Memory B cell (primary cell): ENCODE data around the gene OLIG3.
A peak's percentile ranks its signal among the peaks of the same experiment; 100 is the strongest.

Experiments used
- ATAC-seq: fragments of 150-1000 bp; cut with Tn5 transposase; 2 replicates; pipeline ENCODE4 v1.10.0; 2021; ENCODE audit warnings: low read depth, mild to moderate bottlenecking, moderate library complexity
- DNase-seq, 2 donors: peaks; one replicate each; pipeline ENCODE4 v3.0.0; 2022; ENCODE audit warnings: low spot score in 2 of 2
- H3K27ac Mint-ChIP-seq: one replicate; pipeline ENCODE4 v1.8.0; 2022; ENCODE audit warnings: mild to moderate bottlenecking, moderate library complexity, mixed read lengths
- H3K27me3 Mint-ChIP-seq: one replicate; pipeline ENCODE4 v1.8.0; 2022; ENCODE audit warnings: mixed read lengths
- H3K36me3 Mint-ChIP-seq: one replicate; pipeline ENCODE4 v1.8.0; 2022; ENCODE audit warnings: mild to moderate bottlenecking, mixed read lengths
- H3K4me1 Mint-ChIP-seq: one replicate; pipeline ENCODE4 v1.8.0; 2022; ENCODE audit warnings: mixed read lengths
- H3K4me3 Mint-ChIP-seq: one replicate; pipeline ENCODE4 v1.8.0; 2022; ENCODE audit warnings: mild to moderate bottlenecking, moderate library complexity, mixed read lengths
- H3K9me3 Mint-ChIP-seq: one replicate; pipeline ENCODE4 v1.8.0; 2022; ENCODE audit warnings: mixed read lengths

OLIG3 gene

GRCh38 chr6:137512757-137513605 is 18.8 kb upstream of the OLIG3 start:
- no peaks in the 10 kb centered on the region for H3K36me3 Mint-ChIP-seq
- H3K27me3 Mint-ChIP-seq: peaks cover 26% of the 10 kb centered on the region
- DNase-seq (no peak), ATAC-seq (no peak)
- H3K4me3 Mint-ChIP-seq: no peak overlapping the region
- H3K4me1 Mint-ChIP-seq: no peaks in the 10 kb centered on the region
- H3K27ac Mint-ChIP-seq: no peak overlapping the region
- peaks cover 2% of the 10 kb centered on the region for H3K9me3 Mint-ChIP-seq

- Mint-ChIP-seq H3K4me3 (no peak overlapping the region), H3K27ac (no peak overlapping the region), H3K9me3 (peaks cover 4% of the 10 kb centered on the region), H3K36me3 (peaks cover 2% of the 10 kb centered on the region), H3K4me1 (no peaks in the 10 kb centered on the region), H3K27me3 (peaks cover 24% of the 10 kb centered on the region)
- ATAC-seq: no peak
- no peak for DNase-seq
These were observed 16.7 kb upstream of the OLIG3 start for GRCh38 chr6:137510923-137511322.

GRCh38 chr6:137498481-137499190 is 4.4 kb upstream of the OLIG3 start:
- ATAC-seq: no peak
- H3K4me3 Mint-ChIP-seq: no peak overlapping the region

GRCh38 chr6:137497721-137498463 is 3.7 kb upstream of the OLIG3 start:
- H3K27me3 Mint-ChIP-seq: peaks cover 21% of the 10 kb centered on the region
- ATAC-seq (peak; percentile 39), DNase-seq (peak in 1 of 2 donors; percentile 42)
- peak overlapping the region; percentile 63 for H3K4me3 Mint-ChIP-seq
- H3K27ac Mint-ChIP-seq: no peak overlapping the region
- peaks cover 3% of the 10 kb centered on the region for H3K9me3 Mint-ChIP-seq
- H3K4me1 Mint-ChIP-seq: peaks cover 8% of the 10 kb centered on the region
- H3K36me3 Mint-ChIP-seq: peaks cover 2% of the 10 kb centered on the region

More at GRCh38 chr6:137498481-137499190, 4.4 kb upstream of the OLIG3 start:
- H3K27me3 Mint-ChIP-seq: peaks cover 22% of the 10 kb centered on the region
- peaks cover 3% of the 10 kb centered on the region for H3K9me3 Mint-ChIP-seq
- H3K4me1 Mint-ChIP-seq: peaks cover 8% of the 10 kb centered on the region
- H3K36me3 Mint-ChIP-seq: peaks cover 2% of the 10 kb centered on the region
- no peak for DNase-seq
- H3K27ac Mint-ChIP-seq: no peak overlapping the region

- H3K9me3 Mint-ChIP-seq: peaks cover 4% of the 10 kb centered on the region
- peaks cover 27% of the 10 kb centered on the region for H3K27me3 Mint-ChIP-seq
- ATAC-seq: peak; percentile 24
- no peak for DNase-seq
- peaks cover 2% of the 10 kb centered on the region for H3K36me3 Mint-ChIP-seq
- H3K4me1 Mint-ChIP-seq: peaks cover 8% of the 10 kb centered on the region
- no peak overlapping the region for H3K27ac Mint-ChIP-seq
- H3K4me3 Mint-ChIP-seq: peak overlapping the region; percentile 63
These were observed 2.9 kb upstream of the OLIG3 start for GRCh38 chr6:137496909-137497720.

GRCh38 chr6:137496368-137496767 is 2.2 kb upstream of the OLIG3 start:
- Mint-ChIP-seq H3K4me3 (peak overlapping the region; percentile 29), H3K27me3 (peaks cover 30% of the 10 kb centered on the region), H3K9me3 (peaks cover 4% of the 10 kb centered on the region), H3K4me1 (peaks cover 8% of the 10 kb centered on the region), H3K27ac (no peak overlapping the region), H3K36me3 (peaks cover 2% of the 10 kb centered on the region)
- DNase-seq (no peak), ATAC-seq (peak; percentile 24)

GRCh38 chr6:137495703-137496336 is 1.6 kb upstream of the OLIG3 start:
- H3K4me3 Mint-ChIP-seq: no peak overlapping the region
- peaks cover 4% of the 10 kb centered on the region for H3K9me3 Mint-ChIP-seq
- ATAC-seq: no peak

GRCh38 chr6:137494988-137495702 is 951 bp upstream of the OLIG3 start:
- peaks cover 35% of the 10 kb centered on the region for H3K27me3 Mint-ChIP-seq
- DNase-seq: no peak

More at GRCh38 chr6:137495703-137496336, 1.6 kb upstream of the OLIG3 start:
- H3K4me1 Mint-ChIP-seq: peaks cover 8% of the 10 kb centered on the region
- no peak overlapping the region for H3K27ac Mint-ChIP-seq
- no peak for DNase-seq
- H3K36me3 Mint-ChIP-seq: peaks cover 2% of the 10 kb centered on the region
- H3K27me3 Mint-ChIP-seq: peaks cover 30% of the 10 kb centered on the region

GRCh38 chr6:137493218-137494038 is 766 bp downstream of the OLIG3 start:
- peaks cover 36% of the 10 kb centered on the region for H3K27me3 Mint-ChIP-seq
- H3K36me3 Mint-ChIP-seq: peaks cover 2% of the 10 kb centered on the region
- ATAC-seq (no peak), DNase-seq (peak in 1 of 2 donors; percentile 30)
- peaks cover 12% of the 10 kb centered on the region for H3K4me1 Mint-ChIP-seq
- no peak overlapping the region for H3K4me3 Mint-ChIP-seq
- H3K27ac Mint-ChIP-seq: peak overlapping the region; percentile 20
- H3K9me3 Mint-ChIP-seq: peaks cover 4% of the 10 kb centered on the region

More at GRCh38 chr6:137494988-137495702, 951 bp upstream of the OLIG3 start:
- Mint-ChIP-seq H3K36me3 (peaks cover 2% of the 10 kb centered on the region), H3K9me3 (peaks cover 4% of the 10 kb centered on the region), H3K4me1 (peaks cover 8% of the 10 kb centered on the region), H3K27ac (peak overlapping the region; percentile 87), H3K4me3 (peak overlapping the region; percentile 55)
- ATAC-seq: no peak

- H3K4me1 Mint-ChIP-seq: peaks cover 13% of the 10 kb centered on the region
- peak overlapping the region; percentile 60 for H3K27ac Mint-ChIP-seq
- no peak overlapping the region for H3K4me3 Mint-ChIP-seq
- DNase-seq (no peak), ATAC-seq (no peak)
- H3K27me3 Mint-ChIP-seq: peaks cover 36% of the 10 kb centered on the region
- peaks cover 2% of the 10 kb centered on the region for H3K36me3 Mint-ChIP-seq
- peaks cover 4% of the 10 kb centered on the region for H3K9me3 Mint-ChIP-seq
These were observed 1.6 kb downstream of the OLIG3 start for GRCh38 chr6:137492289-137493217.

GRCh38 chr6:137491478-137491877 is 2.7 kb downstream of the OLIG3 start:
- H3K27ac Mint-ChIP-seq: no peak overlapping the region
- H3K36me3 Mint-ChIP-seq: peaks cover 2% of the 10 kb centered on the region
- ATAC-seq (no peak), DNase-seq (no peak)
- peaks cover 4% of the 10 kb centered on the region for H3K9me3 Mint-ChIP-seq
- no peak overlapping the region for H3K4me3 Mint-ChIP-seq
- peaks cover 38% of the 10 kb centered on the region for H3K27me3 Mint-ChIP-seq
- H3K4me1 Mint-ChIP-seq: peaks cover 17% of the 10 kb centered on the region
